Vagina (tissue), 2 donors: ENCODE data around the gene CCDC178.

Source experiments
- POLR2A ChIP-seq, 2 donors: fragments of 450-650 bp; IDR thresholded peaks; one replicate each; pipeline ENCODE4 v1.6.1; 2017; ENCODE audit warnings: antibody characterized with exemption in 2 of 2, mild to moderate bottlenecking in 2 of 2, moderate library complexity in 2 of 2
- POLR2AphosphoS5 ChIP-seq, 2 donors: sonication (generic); formaldehyde crosslinking; IDR thresholded peaks; one replicate each; pipeline ENCODE4 v1.9.0; 2017; ENCODE audit warnings: antibody characterized with exemption in 2 of 2, mild to moderate bottlenecking in 2 of 2, low read depth in 1 of 2; ENCODE audit not compliant: insufficient read depth in 1 of 2
- TF ChIP-seq, protein P1 (sequence below), 3 experiments: fragments of 450-650 bp in 2 of 3; fragments of 200-600 bp in 1 of 3; sonication (generic) in 1 of 3; IDR thresholded peaks; one replicate each; pipeline ENCODE4 v1.5.1; 2017 to 2019; ENCODE audit warnings: antibody characterized with exemption in 3 of 3, mild to moderate bottlenecking in 2 of 3, moderate library complexity in 2 of 3

- no peak for TF ChIP-seq POLR2A (IDR thresholded peaks at IDR 0.05)
- TF ChIP-seq, protein P1, sequence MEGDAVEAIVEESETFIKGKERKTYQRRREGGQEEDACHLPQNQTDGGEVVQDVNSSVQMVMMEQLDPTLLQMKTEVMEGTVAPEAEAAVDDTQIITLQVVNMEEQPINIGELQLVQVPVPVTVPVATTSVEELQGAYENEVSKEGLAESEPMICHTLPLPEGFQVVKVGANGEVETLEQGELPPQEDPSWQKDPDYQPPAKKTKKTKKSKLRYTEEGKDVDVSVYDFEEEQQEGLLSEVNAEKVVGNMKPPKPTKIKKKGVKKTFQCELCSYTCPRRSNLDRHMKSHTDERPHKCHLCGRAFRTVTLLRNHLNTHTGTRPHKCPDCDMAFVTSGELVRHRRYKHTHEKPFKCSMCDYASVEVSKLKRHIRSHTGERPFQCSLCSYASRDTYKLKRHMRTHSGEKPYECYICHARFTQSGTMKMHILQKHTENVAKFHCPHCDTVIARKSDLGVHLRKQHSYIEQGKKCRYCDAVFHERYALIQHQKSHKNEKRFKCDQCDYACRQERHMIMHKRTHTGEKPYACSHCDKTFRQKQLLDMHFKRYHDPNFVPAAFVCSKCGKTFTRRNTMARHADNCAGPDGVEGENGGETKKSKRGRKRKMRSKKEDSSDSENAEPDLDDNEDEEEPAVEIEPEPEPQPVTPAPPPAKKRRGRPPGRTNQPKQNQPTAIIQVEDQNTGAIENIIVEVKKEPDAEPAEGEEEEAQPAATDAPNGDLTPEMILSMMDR (IDR thresholded peaks at IDR 0.05), result no peak
- TF ChIP-seq POLR2AphosphoS5 (IDR thresholded peaks at IDR 0.05; ENCODE audit: insufficient read depth in 1 of 2, low read depth in 1 of 2), result no peak
Measured at GRCh38 chr18:33010149-33010548, 430.4 kb downstream of the CCDC178 start.
